OCI-LY7 (cell line): ENCODE data around the gene SLC39A13. TPM values are rescaled to one million over a fixed set of nuclear protein-coding genes. Genes with fewer than 3 reads are reported as not detected.

Experiments used
- BruUV-seq: library from RNA; stranded (reverse); fragments of 400-500 nt; replicated peaks from 2 replicates; lab custom pipeline; 2021; lab: Mats Ljungman, UMichigan
- CTCF ChIA-PET: fragments of 300-600 bp; sonication (Branson Sonifier 250); formaldehyde crosslinking; loops from one replicate; lab custom pipeline; 2022; ENCODE audit warnings: antibody characterized with exemption; ENCODE audit not compliant: unreplicated experiment; lab: Charles Lee
- POLR2A ChIA-PET: fragments of 300-600 bp; sonication (Branson Sonifier 250); formaldehyde crosslinking; loops from one replicate; lab custom pipeline; 2022; ENCODE audit warnings: antibody characterized with exemption; lab: Charles Lee
- DNase-seq: peaks from one replicate; pipeline ENCODE4 v3.0.0-alpha.2; 2015; ENCODE audit warnings: low spot score
- H2AFZ ChIP-seq: fragments of 200-600 bp; sonication (generic), shearing (Covaris generic); 2 replicates; pipeline ENCODE4 v1.6.1; 2014; ENCODE audit warnings: mild to moderate bottlenecking, antibody characterized with exemption, low read length, moderate library complexity
- H3K27ac ChIP-seq: fragments of 200-600 bp; sonication (generic); 2 replicates; pipeline ENCODE4 v1.5.1; 2014; ENCODE audit warnings: mixed run types, low read depth, mild to moderate bottlenecking, moderate library complexity, low read length, inconsistent platforms; ENCODE audit not compliant: poor library complexity, severe bottlenecking
- H3K36me3 ChIP-seq: fragments of 200-600 bp; sonication (generic); 2 replicates; pipeline ENCODE4 v1.6.1; 2014; ENCODE audit warnings: mild to moderate bottlenecking, antibody characterized with exemption, low read length, moderate library complexity, mixed read lengths; ENCODE audit not compliant: insufficient read depth
- H3K4me1 ChIP-seq: fragments of 200-600 bp; sonication (generic); 2 replicates; pipeline ENCODE4 v1.5.1; 2014; ENCODE audit warnings: mild to moderate bottlenecking, low read length; ENCODE audit not compliant: insufficient read depth, poor library complexity, severe bottlenecking
- H3K4me2 ChIP-seq: fragments of 200-600 bp; sonication (generic); 2 replicates; pipeline ENCODE4 v1.6.1; 2014; ENCODE audit warnings: mild to moderate bottlenecking, low read length
- H3K4me3 ChIP-seq: fragments of 200-600 bp; sonication (generic); 2 replicates; pipeline ENCODE4 v1.5.1; 2014; ENCODE audit warnings: mild to moderate bottlenecking, low read depth, low read length; ENCODE audit not compliant: poor library complexity, severe bottlenecking
- H3K79me2 ChIP-seq: fragments of 200-600 bp; sonication (generic); 2 replicates; pipeline ENCODE4 v1.6.1; 2016; ENCODE audit warnings: low read depth, mild to moderate bottlenecking, low read length, moderate library complexity, mixed read lengths; ENCODE audit not compliant: insufficient read depth
- H3K9me2 ChIP-seq: fragments of 200-600 bp; sonication (generic); 2 replicates; pipeline ENCODE4 v1.6.1; 2016; ENCODE audit warnings: mild to moderate bottlenecking, low read length, mixed read lengths; ENCODE audit not compliant: insufficient read depth
- H3K9me3 ChIP-seq: fragments of 200-600 bp; sonication (generic); 2 replicates; pipeline ENCODE4 v1.6.1; 2014; ENCODE audit warnings: mild to moderate bottlenecking, mixed run types, low read length, mixed read lengths
- H4K20me1 ChIP-seq: fragments of 200-600 bp; sonication (generic); 2 replicates; pipeline ENCODE4 v1.6.1; 2014; ENCODE audit warnings: mild to moderate bottlenecking, antibody characterized with exemption, low read length, moderate library complexity, mixed read lengths; ENCODE audit not compliant: insufficient read depth
- EZH2phosphoT487 ChIP-seq: fragments of 200-600 bp; sonication (generic); IDR thresholded peaks from 2 replicates; pipeline ENCODE4 v1.6.1; 2018; ENCODE audit warnings: low read depth, borderline replicate concordance, mild to moderate bottlenecking, mixed run types, antibody characterized with exemption, low read length, moderate library complexity, mixed read lengths
- intact Hi-C: fragments of 100-400 bp; cut with micrococcal nuclease; formaldehyde crosslinking; loops from one replicate; pipeline ENCODE4 v1.10.0; 2022; ENCODE audit not compliant: unreplicated experiment
- total RNA-seq, 2 experiments: library from RNA; depleted of rRNA in 1 of 2; stranded (reverse); fragments of >200 nt in 1 of 2; shearing (Covaris generic) in 1 of 2; gene quantifications; 2 replicates each; pipeline ENCODE4 v1.2.3, GENCODE V29; 2014 to 2022
- TF ChIP-seq, protein P1 (sequence below): fragments of 200-600 bp; sonication (generic); conservative IDR thresholded peaks from 2 replicates; pipeline ENCODE4 v1.5.1; 2014; ENCODE audit warnings: mild to moderate bottlenecking, antibody characterized with exemption, low read length, moderate library complexity, mixed read lengths

The SLC39A13 gene
- total RNA-seq, 2 experiments from 2014 or later: 30.5 to 31.8 TPM

DNA sequence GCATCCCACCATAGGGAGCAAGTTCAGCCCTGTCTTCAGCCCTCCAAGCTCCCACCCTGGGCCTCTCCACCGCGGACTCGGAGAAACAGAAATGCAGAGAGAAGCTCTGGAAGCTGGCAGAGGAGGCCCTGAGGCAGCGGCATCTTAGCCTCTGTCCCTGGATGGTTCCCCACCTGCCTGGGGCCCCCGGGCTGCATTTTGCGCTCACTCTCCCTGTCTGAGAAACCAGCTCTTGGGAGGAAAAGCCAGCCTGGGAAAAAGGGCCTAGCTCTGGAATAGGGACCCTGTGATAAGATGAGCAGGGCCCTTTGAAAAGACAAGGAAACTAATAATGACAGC, 18.0 kb upstream of the SLC39A13 start:
- H3K27ac ChIP-seq: no peak overlapping the region
- no peaks in the 10 kb centered on the region for H3K9me3 ChIP-seq
- DNase-seq: no peak
- H3K4me3 ChIP-seq: no peak overlapping the region
- peaks cover 35% of the 10 kb centered on the region for H3K4me1 ChIP-seq
- TF ChIP-seq, protein P1, sequence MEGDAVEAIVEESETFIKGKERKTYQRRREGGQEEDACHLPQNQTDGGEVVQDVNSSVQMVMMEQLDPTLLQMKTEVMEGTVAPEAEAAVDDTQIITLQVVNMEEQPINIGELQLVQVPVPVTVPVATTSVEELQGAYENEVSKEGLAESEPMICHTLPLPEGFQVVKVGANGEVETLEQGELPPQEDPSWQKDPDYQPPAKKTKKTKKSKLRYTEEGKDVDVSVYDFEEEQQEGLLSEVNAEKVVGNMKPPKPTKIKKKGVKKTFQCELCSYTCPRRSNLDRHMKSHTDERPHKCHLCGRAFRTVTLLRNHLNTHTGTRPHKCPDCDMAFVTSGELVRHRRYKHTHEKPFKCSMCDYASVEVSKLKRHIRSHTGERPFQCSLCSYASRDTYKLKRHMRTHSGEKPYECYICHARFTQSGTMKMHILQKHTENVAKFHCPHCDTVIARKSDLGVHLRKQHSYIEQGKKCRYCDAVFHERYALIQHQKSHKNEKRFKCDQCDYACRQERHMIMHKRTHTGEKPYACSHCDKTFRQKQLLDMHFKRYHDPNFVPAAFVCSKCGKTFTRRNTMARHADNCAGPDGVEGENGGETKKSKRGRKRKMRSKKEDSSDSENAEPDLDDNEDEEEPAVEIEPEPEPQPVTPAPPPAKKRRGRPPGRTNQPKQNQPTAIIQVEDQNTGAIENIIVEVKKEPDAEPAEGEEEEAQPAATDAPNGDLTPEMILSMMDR: no peak
- no peak for TF ChIP-seq EZH2phosphoT487
- no peak overlapping the region for H2AFZ ChIP-seq
- ChIA-PET CTCF (no interaction called here), POLR2A (interaction anchor here (1.1 to 1.9 kb wide), 2 partner anchors 9 to 10 kb away, joined by 3 to 11 read pairs; no protein-coding TSS in a partner anchor)
- BruUV-seq: no TSS peak
- no peaks in the 10 kb centered on the region for H3K36me3 ChIP-seq
- H3K9me2 ChIP-seq: no peaks in the 10 kb centered on the region
- no peak overlapping the region for H3K4me2 ChIP-seq
- intact Hi-C loops: loop anchor here (10.0 kb wide), 1 partner anchor 634 kb away; no protein-coding TSS in a partner anchor
- H4K20me1 ChIP-seq: no peaks in the 10 kb centered on the region
- H3K79me2 ChIP-seq: no peaks in the 10 kb centered on the region

DNA sequence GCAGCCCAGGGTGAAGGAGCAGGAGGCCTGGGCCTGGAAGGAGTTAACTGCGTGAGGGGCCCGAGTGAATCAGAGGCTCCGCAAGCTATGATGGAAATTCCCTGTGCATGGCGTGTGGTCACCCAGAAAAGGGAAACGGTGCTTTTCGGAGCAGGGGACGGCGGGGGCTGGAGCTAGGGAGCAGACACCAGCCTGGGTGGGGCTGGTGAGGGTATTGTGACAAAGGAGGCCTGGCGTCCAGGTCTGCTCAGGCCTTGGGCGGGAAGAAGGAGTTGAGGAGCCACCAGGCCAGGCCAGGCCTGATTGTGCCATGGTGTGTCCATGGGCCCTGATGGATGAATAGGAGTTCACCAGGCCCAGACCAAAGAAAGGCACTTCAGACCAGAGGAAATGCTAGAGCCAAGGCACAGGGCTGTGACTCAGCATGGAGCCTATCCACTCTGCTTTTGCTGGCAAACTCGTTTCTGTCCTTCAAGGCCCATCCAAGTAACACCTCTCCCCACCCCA, 17.3 kb upstream of the SLC39A13 start:
- TF ChIP-seq EZH2phosphoT487: no peak
- TF ChIP-seq, protein P1: no peak
- Histone ChIP-seq H3K4me3 (no peak overlapping the region), H3K79me2 (no peaks in the 10 kb centered on the region), H3K4me2 (no peak overlapping the region), H3K4me1 (peaks cover 42% of the 10 kb centered on the region), H3K9me2 (no peaks in the 10 kb centered on the region), H4K20me1 (no peaks in the 10 kb centered on the region), H3K36me3 (no peaks in the 10 kb centered on the region), H2AFZ (no peak overlapping the region), H3K9me3 (no peaks in the 10 kb centered on the region), H3K27ac (no peak overlapping the region)
- BruUV-seq: no TSS peak
- DNase-seq: no peak
- intact Hi-C loops: loop anchor here (10.0 kb wide), 1 partner anchor 634 kb away; no protein-coding TSS in a partner anchor
- ChIA-PET CTCF (interaction anchor here (0.5 kb wide), 1 partner anchor 825 kb away, joined by 3 read pairs; no protein-coding TSS in a partner anchor), POLR2A (interaction anchor here (1.9 to 2.9 kb wide), 2 partner anchors 9 to 13 kb away, joined by 11 to 19 read pairs; partner anchors contain the start of gene SPI1)

DNA sequence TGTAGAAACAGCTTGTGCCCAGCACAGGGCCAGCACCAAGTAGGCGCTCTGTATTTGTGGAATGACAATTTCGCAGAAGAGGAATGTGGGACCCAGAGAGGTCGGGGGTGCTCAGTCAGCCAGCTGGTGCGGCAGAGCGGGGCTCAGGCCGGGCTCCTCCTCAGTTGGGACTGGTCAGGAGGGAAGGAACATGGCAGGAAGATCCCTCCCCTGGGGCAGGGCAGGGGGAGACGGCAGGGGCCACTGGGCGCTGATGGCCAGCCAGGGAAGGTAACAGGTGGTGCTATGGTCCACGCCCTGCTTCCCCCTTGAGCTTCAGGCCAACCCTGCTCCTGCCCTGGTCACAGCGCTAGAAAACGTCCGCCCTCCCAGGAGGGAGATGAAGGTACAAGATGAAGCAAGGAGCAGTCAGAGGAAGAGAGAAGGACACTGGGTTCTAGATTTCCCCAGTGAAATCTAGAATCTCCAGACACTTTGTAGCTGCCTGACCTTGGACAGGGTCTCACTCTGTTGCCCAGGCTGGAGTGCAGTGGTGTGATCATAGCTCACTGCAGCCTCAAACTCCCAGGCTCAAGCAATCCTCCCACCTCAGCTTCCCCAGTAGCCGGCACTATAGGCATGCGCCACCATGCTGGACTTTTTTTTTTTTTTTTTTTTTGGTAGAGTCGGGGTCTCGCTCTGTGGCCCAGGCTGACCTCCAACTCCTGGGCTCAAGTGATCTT, 16.5 kb upstream of the SLC39A13 start:
- intact Hi-C loops: loop anchor here (10.0 kb wide), 1 partner anchor 633 kb away; no protein-coding TSS in a partner anchor
- CTCF ChIA-PET: no interaction called here
- no peak for DNase-seq
- no peak overlapping the region for H3K4me2 ChIP-seq
- H3K27ac ChIP-seq: no peak overlapping the region
- H3K9me3 ChIP-seq: no peaks in the 10 kb centered on the region
- TF ChIP-seq, protein P1: no peak
- TF ChIP-seq EZH2phosphoT487: no peak
- no peak overlapping the region for H2AFZ ChIP-seq
- no peaks in the 10 kb centered on the region for H4K20me1 ChIP-seq
- no peaks in the 10 kb centered on the region for H3K79me2 ChIP-seq
- POLR2A ChIA-PET: interaction anchor here (0.7 to 2.9 kb wide), 4 partner anchors 13 to 373 kb away, joined by 4 to 19 read pairs (median 10); partner anchors contain the start of gene SPI1
- no peak overlapping the region for H3K4me3 ChIP-seq
- H3K36me3 ChIP-seq: no peaks in the 10 kb centered on the region
- peaks cover 46% of the 10 kb centered on the region for H3K4me1 ChIP-seq
- no peaks in the 10 kb centered on the region for H3K9me2 ChIP-seq
- no TSS peak for BruUV-seq
